PC-3 (cell line): ENCODE data around the gene ZMYND15.

Experiments used
- EZH2 ChIP-seq: fragments of 300-600 bp; sonication (generic); IDR thresholded peaks from one replicate; pipeline ENCODE4 v1.6.1; 2017; ENCODE audit warnings: antibody characterized with exemption, mild to moderate bottlenecking, low read length; ENCODE audit not compliant: unreplicated experiment
- EZH2phosphoT487 ChIP-seq: fragments of 300-600 bp; sonication (generic); IDR thresholded peaks from 2 replicates; pipeline ENCODE4 v1.6.1; 2018; ENCODE audit warnings: mild to moderate bottlenecking, antibody characterized with exemption, low read length, borderline replicate concordance
- TF ChIP-seq, protein P1 (sequence below): fragments of 300-600 bp; sonication (generic); conservative IDR thresholded peaks from 2 replicates; pipeline ENCODE4 v1.5.1; 2017; ENCODE audit warnings: antibody characterized with exemption, low read depth, mild to moderate bottlenecking, low read length

- TF ChIP-seq EZH2 (no peak), EZH2phosphoT487 (no peak)
- TF ChIP-seq, protein P1, sequence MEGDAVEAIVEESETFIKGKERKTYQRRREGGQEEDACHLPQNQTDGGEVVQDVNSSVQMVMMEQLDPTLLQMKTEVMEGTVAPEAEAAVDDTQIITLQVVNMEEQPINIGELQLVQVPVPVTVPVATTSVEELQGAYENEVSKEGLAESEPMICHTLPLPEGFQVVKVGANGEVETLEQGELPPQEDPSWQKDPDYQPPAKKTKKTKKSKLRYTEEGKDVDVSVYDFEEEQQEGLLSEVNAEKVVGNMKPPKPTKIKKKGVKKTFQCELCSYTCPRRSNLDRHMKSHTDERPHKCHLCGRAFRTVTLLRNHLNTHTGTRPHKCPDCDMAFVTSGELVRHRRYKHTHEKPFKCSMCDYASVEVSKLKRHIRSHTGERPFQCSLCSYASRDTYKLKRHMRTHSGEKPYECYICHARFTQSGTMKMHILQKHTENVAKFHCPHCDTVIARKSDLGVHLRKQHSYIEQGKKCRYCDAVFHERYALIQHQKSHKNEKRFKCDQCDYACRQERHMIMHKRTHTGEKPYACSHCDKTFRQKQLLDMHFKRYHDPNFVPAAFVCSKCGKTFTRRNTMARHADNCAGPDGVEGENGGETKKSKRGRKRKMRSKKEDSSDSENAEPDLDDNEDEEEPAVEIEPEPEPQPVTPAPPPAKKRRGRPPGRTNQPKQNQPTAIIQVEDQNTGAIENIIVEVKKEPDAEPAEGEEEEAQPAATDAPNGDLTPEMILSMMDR, result no peak
Observed at GRCh38 chr17:4735876-4736651, 3.6 kb upstream of the ZMYND15 start.
